ENCODE data around the gene KHDC1.
"Not testable (repeated sequence)": the region's sequence is repeated elsewhere in the genome, so short reads cannot be mapped to it uniquely, and the experiment has no call there.

The KHDC1 gene

GRCh38 chr6:73258721-73259120, 4.3 kb downstream of the KHDC1 start:
- no peak for TF ChIP-seq CTCF (IDR thresholded peaks at IDR 0.05)
- Histone ChIP-seq H3K9me3 (no peaks in the 10 kb centered on the region), H3K4me3 (no peak overlapping the region), H3K27me3 (no peaks in the 10 kb centered on the region), H3K36me3 (no peaks in the 10 kb centered on the region), H3K27ac (no peak overlapping the region), H3K4me1 (peaks cover 0 to 11% (median 2%) of the 10 kb centered on the region in 4 donors)
- DNase-seq, result no peak
- intact Hi-C loops (cut with DNase I; ENCODE audit: low total_unique reads), result no loop called here

- H3K36me3 ChIP-seq; H3K4me1 ChIP-seq; H3K27ac ChIP-seq; H3K27me3 ChIP-seq; H3K4me3 ChIP-seq; H3K9me3 ChIP-seq; intact Hi-C loops (cut with DNase I; ENCODE audit: low total_unique reads); DNase-seq: not testable (repeated sequence)
Measured at GRCh38 chr6:73254323-73254722, 8.7 kb downstream of the KHDC1 start.

GRCh38 chr6:73252703-73253102, 10.3 kb downstream of the KHDC1 start:
- H3K4me3 ChIP-seq, result no peak overlapping the region
- no peaks in the 10 kb centered on the region for H3K36me3 ChIP-seq
- H3K27me3 ChIP-seq, result no peaks in the 10 kb centered on the region
- no peaks in the 10 kb centered on the region for H3K4me1 ChIP-seq
- TF ChIP-seq CTCF (IDR thresholded peaks at IDR 0.05), result no peak
- no peak for DNase-seq
- intact Hi-C loops (cut with DNase I; ENCODE audit: low total_unique reads), result no loop called here
- H3K27ac ChIP-seq, result no peak overlapping the region
- H3K9me3 ChIP-seq, result no peaks in the 10 kb centered on the region

- no peak for DNase-seq
- no peaks in the 10 kb centered on the region for H3K4me1 ChIP-seq
- no peaks in the 10 kb centered on the region for H3K27me3 ChIP-seq
- no peak overlapping the region for H3K27ac ChIP-seq
- H3K4me3 ChIP-seq, result no peak overlapping the region
- H3K36me3 ChIP-seq, result no peaks in the 10 kb centered on the region
- intact Hi-C loops (cut with DNase I; ENCODE audit: low total_unique reads), result no loop called here
- H3K9me3 ChIP-seq, result no peaks in the 10 kb centered on the region
- TF ChIP-seq CTCF (IDR thresholded peaks at IDR 0.05), result no peak
Measured at GRCh38 chr6:73250016-73250415, 13.0 kb downstream of the KHDC1 start.

GRCh38 chr6:73248192-73248903, 14.6 kb downstream of the KHDC1 start:
- no peak for TF ChIP-seq CTCF (IDR thresholded peaks at IDR 0.05)
- no peak for DNase-seq
- Histone ChIP-seq H3K36me3 (no peaks in the 10 kb centered on the region), H3K9me3 (no peaks in the 10 kb centered on the region), H3K4me1 (no peaks in the 10 kb centered on the region), H3K4me3 (no peak overlapping the region), H3K27ac (no peak overlapping the region), H3K27me3 (no peaks in the 10 kb centered on the region)
- intact Hi-C loops (cut with DNase I; ENCODE audit: low total_unique reads), result no loop called here

- peaks cover 0 to 10% (median 0%) of the 10 kb centered on the region in 4 donors for H3K4me1 ChIP-seq
- H3K27ac ChIP-seq, result no peak overlapping the region
- H3K36me3 ChIP-seq, result no peaks in the 10 kb centered on the region
- TF ChIP-seq CTCF (IDR thresholded peaks at IDR 0.05), result no peak
- intact Hi-C loops (cut with DNase I; ENCODE audit: low total_unique reads), result no loop called here
- H3K27me3 ChIP-seq, result no peaks in the 10 kb centered on the region
- DNase-seq, result no peak
- no peak overlapping the region for H3K4me3 ChIP-seq
- H3K9me3 ChIP-seq, result no peaks in the 10 kb centered on the region
Measured at GRCh38 chr6:73242001-73242400, 21.0 kb downstream of the KHDC1 start.
